Measurements from ENCODE around the gene GTF3C5. TPM values are rescaled to one million over a fixed set of nuclear protein-coding genes. Genes with fewer than 3 reads are reported as not detected.
"Not testable (repeated sequence)": the region's sequence is repeated elsewhere in the genome, so short reads cannot be mapped to it uniquely, and the experiment has no call there.

The GTF3C5 gene
- total RNA-seq, 2 donors from 2014 or later: 79.5 to 101 TPM

DNA sequence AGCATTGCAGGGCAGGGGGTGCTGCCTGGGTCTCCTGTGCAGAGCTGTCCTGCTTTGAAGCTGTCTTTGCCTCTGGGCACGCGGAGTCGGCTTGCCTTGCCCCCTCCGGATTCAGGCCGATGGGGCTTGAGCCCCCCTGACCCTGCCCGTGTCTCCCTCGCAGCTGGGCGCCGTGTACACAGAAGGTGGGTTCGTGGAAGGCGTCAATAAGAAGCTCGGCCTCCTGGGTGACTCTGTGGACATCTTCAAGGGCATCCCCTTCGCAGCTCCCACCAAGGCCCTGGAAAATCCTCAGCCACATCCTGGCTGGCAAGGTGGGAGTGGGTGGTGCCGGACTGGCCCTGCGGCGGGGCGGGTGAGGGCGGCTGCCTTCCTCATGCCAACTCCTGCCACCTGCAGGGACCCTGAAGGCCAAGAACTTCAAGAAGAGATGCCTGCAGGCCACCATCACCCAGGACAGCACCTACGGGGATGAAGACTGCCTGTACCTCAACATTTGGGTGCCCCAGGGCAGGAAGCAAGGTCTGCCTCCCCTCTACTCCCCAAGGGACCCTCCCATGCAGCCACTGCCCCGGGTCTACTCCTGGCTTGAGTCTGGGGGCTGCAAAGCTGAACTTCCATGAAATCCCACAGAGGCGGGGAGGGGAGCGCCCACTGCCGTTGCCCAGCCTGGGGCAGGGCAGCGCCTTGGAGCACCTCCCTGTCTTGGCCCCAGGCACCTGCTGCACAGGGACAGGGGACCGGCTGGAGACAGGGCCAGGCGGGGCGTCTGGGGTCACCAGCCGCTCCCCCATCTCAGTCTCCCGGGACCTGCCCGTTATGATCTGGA, 33.7 kb downstream of the GTF3C5 start:
- Mint-ChIP-seq H3K4me3 (no peak overlapping the region), H3K4me1 (ENCODE audit: low read depth) (peaks cover 11% of the 10 kb centered on the region), H3K36me3 (ENCODE audit: insufficient read depth in 2 of 2) (no peaks in the 10 kb centered on the region), H3K9me3 (no peaks in the 10 kb centered on the region), H3K27me3 (ENCODE audit: low read depth) (no peaks in the 10 kb centered on the region), H3K27ac (no peak overlapping the region)
- ATAC-seq (replicated peaks in 1 of 2) (no peak), DNase-seq (no peak)

GRCh38 chr9:133065070-133065388, 34.2 kb downstream of the GTF3C5 start:
- no peak overlapping the region for H3K27ac Mint-ChIP-seq
- no peaks in the 10 kb centered on the region for H3K27me3 Mint-ChIP-seq (ENCODE audit: low read depth)
- DNase-seq: no peak
- H3K4me1 Mint-ChIP-seq (ENCODE audit: low read depth): peaks cover 6% of the 10 kb centered on the region
- no peak for ATAC-seq (replicated peaks in 1 of 2)
- no peaks in the 10 kb centered on the region for H3K36me3 Mint-ChIP-seq (ENCODE audit: insufficient read depth in 2 of 2)
- no peak overlapping the region for H3K4me3 Mint-ChIP-seq
- no peaks in the 10 kb centered on the region for H3K9me3 Mint-ChIP-seq

- Mint-ChIP-seq H3K4me3 (no peak overlapping the region), H3K36me3 (ENCODE audit: insufficient read depth in 2 of 2) (no peaks in the 10 kb centered on the region), H3K27ac (no peak overlapping the region), H3K9me3 (no peaks in the 10 kb centered on the region), H3K27me3 (ENCODE audit: low read depth) (no peaks in the 10 kb centered on the region), H3K4me1 (ENCODE audit: low read depth) (no peaks in the 10 kb centered on the region)
- DNase-seq (no peak), ATAC-seq (replicated peaks in 1 of 2) (no peak)
Measured at GRCh38 chr9:133066181-133066983, 35.6 kb downstream of the GTF3C5 start.

DNA sequence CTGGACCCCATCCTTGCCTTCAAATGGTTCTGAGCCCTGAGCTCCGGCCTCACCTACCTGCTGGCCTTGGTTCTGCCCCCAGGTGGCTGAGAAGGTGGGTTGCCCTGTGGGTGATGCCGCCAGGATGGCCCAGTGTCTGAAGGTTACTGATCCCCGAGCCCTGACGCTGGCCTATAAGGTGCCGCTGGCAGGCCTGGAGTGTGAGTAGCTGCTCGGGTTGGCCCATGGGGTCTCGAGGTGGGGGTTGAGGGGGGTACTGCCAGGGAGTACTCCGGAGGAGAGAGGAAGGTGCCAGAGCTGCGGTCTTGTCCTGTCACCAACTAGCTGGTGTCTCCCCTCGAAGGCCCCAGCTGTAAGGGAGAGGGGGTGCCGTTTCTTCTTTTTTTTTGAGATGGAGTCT, 36.2 kb downstream of the GTF3C5 start:
- H3K27ac Mint-ChIP-seq: no peak overlapping the region
- ATAC-seq (replicated peaks in 1 of 2) (no peak), DNase-seq (no peak)

DNA sequence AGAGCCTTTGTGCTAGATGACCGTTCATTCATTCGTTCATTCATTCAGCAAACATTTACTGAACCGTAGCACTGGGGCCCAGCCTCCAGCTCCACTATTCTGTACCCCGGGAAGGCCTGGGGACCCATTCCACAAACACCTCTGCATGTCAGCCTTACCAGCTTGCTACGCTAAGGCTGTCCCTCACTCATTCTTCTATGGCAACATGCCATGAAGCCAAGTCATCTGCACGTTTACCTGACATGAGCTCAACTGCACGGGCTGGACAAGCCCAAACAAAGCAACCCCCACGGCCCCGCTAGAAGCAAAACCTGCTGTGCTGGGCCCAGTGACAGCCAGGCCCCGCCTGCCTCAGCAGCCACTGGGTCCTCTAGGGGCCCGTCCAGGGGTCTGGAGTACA, 37.0 kb downstream of the GTF3C5 start:
- Mint-ChIP-seq H3K27ac (no peak overlapping the region), H3K4me1 (ENCODE audit: low read depth) (no peaks in the 10 kb centered on the region), H3K27me3 (ENCODE audit: low read depth) (no peaks in the 10 kb centered on the region), H3K9me3 (no peaks in the 10 kb centered on the region), H3K36me3 (ENCODE audit: insufficient read depth in 2 of 2) (no peaks in the 10 kb centered on the region), H3K4me3 (no peak overlapping the region)
- ATAC-seq (replicated peaks in 1 of 2): no peak
- DNase-seq: no peak

More for the DNA sequence above, 36.2 kb downstream of the GTF3C5 start:
- no peak overlapping the region for H3K4me3 Mint-ChIP-seq
- H3K36me3 Mint-ChIP-seq (ENCODE audit: insufficient read depth in 2 of 2): no peaks in the 10 kb centered on the region
- H3K4me1 Mint-ChIP-seq (ENCODE audit: low read depth): no peaks in the 10 kb centered on the region
- no peaks in the 10 kb centered on the region for H3K27me3 Mint-ChIP-seq (ENCODE audit: low read depth)
- H3K9me3 Mint-ChIP-seq: no peaks in the 10 kb centered on the region

- DNase-seq; ATAC-seq (replicated peaks in 1 of 2); H3K9me3 Mint-ChIP-seq; H3K4me3 Mint-ChIP-seq; H3K27me3 Mint-ChIP-seq (ENCODE audit: low read depth); H3K27ac Mint-ChIP-seq; H3K4me1 Mint-ChIP-seq (ENCODE audit: low read depth); H3K36me3 Mint-ChIP-seq (ENCODE audit: insufficient read depth in 2 of 2): not testable (repeated sequence)
Measured at GRCh38 chr9:133068431-133068830, 37.6 kb downstream of the GTF3C5 start.

GRCh38 chr9:133070500-133070961, 39.7 kb downstream of the GTF3C5 start:
- H3K4me1 Mint-ChIP-seq (ENCODE audit: low read depth); H3K36me3 Mint-ChIP-seq (ENCODE audit: insufficient read depth in 2 of 2); H3K27ac Mint-ChIP-seq; H3K9me3 Mint-ChIP-seq; DNase-seq; H3K27me3 Mint-ChIP-seq (ENCODE audit: low read depth); H3K4me3 Mint-ChIP-seq: not testable (repeated sequence)
- ATAC-seq (replicated peaks in 1 of 2): peak in 1 of 2 donors; percentile 31

DNA sequence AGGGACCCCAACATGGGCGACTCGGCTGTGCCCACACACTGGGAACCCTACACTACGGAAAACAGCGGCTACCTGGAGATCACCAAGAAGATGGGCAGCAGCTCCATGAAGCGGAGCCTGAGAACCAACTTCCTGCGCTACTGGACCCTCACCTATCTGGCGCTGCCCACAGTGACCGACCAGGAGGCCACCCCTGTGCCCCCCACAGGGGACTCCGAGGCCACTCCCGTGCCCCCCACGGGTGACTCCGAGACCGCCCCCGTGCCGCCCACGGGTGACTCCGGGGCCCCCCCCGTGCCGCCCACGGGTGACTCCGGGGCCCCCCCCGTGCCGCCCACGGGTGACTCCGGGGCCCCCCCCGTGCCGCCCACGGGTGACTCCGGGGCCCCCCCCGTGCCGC, 40.2 kb downstream of the GTF3C5 start:
- H3K4me1 Mint-ChIP-seq (ENCODE audit: low read depth); H3K36me3 Mint-ChIP-seq (ENCODE audit: insufficient read depth in 2 of 2); ATAC-seq (replicated peaks in 1 of 2); H3K27ac Mint-ChIP-seq; H3K4me3 Mint-ChIP-seq; DNase-seq; H3K27me3 Mint-ChIP-seq (ENCODE audit: low read depth); H3K9me3 Mint-ChIP-seq: not testable (repeated sequence)

DNA sequence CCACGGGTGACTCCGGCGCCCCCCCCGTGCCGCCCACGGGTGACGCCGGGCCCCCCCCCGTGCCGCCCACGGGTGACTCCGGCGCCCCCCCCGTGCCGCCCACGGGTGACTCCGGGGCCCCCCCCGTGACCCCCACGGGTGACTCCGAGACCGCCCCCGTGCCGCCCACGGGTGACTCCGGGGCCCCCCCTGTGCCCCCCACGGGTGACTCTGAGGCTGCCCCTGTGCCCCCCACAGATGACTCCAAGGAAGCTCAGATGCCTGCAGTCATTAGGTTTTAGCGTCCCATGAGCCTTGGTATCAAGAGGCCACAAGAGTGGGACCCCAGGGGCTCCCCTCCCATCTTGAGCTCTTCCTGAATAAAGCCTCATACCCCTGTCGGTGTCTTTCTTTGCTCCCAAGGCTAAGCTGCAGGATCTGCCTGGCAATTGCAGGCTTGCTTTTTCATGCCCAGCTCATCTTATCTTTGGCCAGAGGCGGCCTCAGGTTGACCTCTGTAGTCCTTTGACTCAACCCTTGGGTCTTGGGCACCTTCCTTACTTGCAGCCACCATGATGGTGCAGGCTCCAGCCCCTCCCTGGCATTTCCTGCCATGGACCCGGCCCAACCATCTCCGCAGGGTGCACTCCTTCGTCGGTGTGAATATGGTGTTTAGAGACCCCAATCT, 40.8 kb downstream of the GTF3C5 start:
- ATAC-seq (replicated peaks in 1 of 2): no peak
- DNase-seq: no peak
- no peaks in the 10 kb centered on the region for H3K9me3 Mint-ChIP-seq
- H3K36me3 Mint-ChIP-seq (ENCODE audit: insufficient read depth in 2 of 2): no peaks in the 10 kb centered on the region
- H3K27me3 Mint-ChIP-seq (ENCODE audit: low read depth): no peaks in the 10 kb centered on the region
- H3K27ac Mint-ChIP-seq: no peak overlapping the region
- no peak overlapping the region for H3K4me3 Mint-ChIP-seq
- no peaks in the 10 kb centered on the region for H3K4me1 Mint-ChIP-seq (ENCODE audit: low read depth)

DNA sequence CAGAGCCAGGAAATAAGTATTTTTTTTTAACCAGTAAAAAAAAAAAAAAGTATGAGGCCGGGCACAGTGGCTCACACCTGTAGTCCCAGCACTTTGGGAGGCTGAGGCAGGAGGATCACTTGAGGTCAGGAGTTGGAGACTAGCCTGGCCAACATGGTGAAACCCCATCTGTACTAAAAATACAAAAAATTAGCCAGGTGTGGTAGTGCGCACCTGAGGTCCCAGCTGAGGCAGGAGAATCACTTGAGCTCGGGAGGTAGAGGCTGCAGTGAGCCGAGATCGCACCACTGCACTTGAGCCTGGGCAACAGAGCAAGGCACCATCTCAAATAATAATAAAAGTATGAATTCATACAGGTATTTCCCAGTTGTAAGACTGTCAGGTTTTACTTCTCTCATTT, 41.4 kb downstream of the GTF3C5 start:
- not testable (repeated sequence) for DNase-seq; H3K9me3 Mint-ChIP-seq; ATAC-seq (replicated peaks in 1 of 2); H3K27me3 Mint-ChIP-seq (ENCODE audit: low read depth); H3K4me1 Mint-ChIP-seq (ENCODE audit: low read depth); H3K36me3 Mint-ChIP-seq (ENCODE audit: insufficient read depth in 2 of 2); H3K4me3 Mint-ChIP-seq
- H3K27ac Mint-ChIP-seq: peak overlapping the region; percentile 66

GRCh38 chr9:133073086-133074014, 42.6 kb downstream of the GTF3C5 start:
- Mint-ChIP-seq H3K4me1 (ENCODE audit: low read depth) (no peaks in the 10 kb centered on the region), H3K4me3 (no peak overlapping the region), H3K9me3 (no peaks in the 10 kb centered on the region), H3K36me3 (ENCODE audit: insufficient read depth in 2 of 2) (no peaks in the 10 kb centered on the region), H3K27ac (no peak overlapping the region), H3K27me3 (ENCODE audit: low read depth) (no peaks in the 10 kb centered on the region)
- DNase-seq (no peak), ATAC-seq (replicated peaks in 1 of 2) (no peak)

GRCh38 chr9:133074111-133074651, 43.4 kb downstream of the GTF3C5 start:
- no peaks in the 10 kb centered on the region for H3K36me3 Mint-ChIP-seq (ENCODE audit: insufficient read depth in 2 of 2)
- H3K27ac Mint-ChIP-seq: no peak overlapping the region
- no peaks in the 10 kb centered on the region for H3K27me3 Mint-ChIP-seq (ENCODE audit: low read depth)
- no peaks in the 10 kb centered on the region for H3K4me1 Mint-ChIP-seq (ENCODE audit: low read depth)
- DNase-seq (no peak), ATAC-seq (replicated peaks in 1 of 2) (no peak)
- H3K4me3 Mint-ChIP-seq: no peak overlapping the region
- H3K9me3 Mint-ChIP-seq: no peaks in the 10 kb centered on the region

All from activated T-cell treated with anti-CD3 and anti-CD28 coated beads, Interleukin-2, amount 50 U/mL, for 72 hours (primary cell).